Mesendoderm (in vitro differentiated cells): ENCODE data around the gene SPEG.

Experiments used
- DNase-seq: peaks from one replicate; pipeline ENCODE4 v3.0.0; 2013
- H2AK5ac ChIP-seq: 2 replicates; pipeline ENCODE4 v1.6.1; 2013; ENCODE audit warnings: low read length, inconsistent platforms
- H2BK120ac ChIP-seq: 2 replicates; pipeline ENCODE4 v1.6.1; 2013; ENCODE audit warnings: low read depth, mild to moderate bottlenecking, low read length, moderate library complexity, mixed read lengths
- H2BK15ac ChIP-seq: replicated peaks from 2 replicates; pipeline ENCODE4 v1.6.1; 2013; ENCODE audit warnings: low read depth, mild to moderate bottlenecking, moderate library complexity
- H2BK5ac ChIP-seq: 2 replicates; pipeline ENCODE4 v1.6.1; 2013; ENCODE audit warnings: low read length, inconsistent platforms
- H3K18ac ChIP-seq: 2 replicates; pipeline ENCODE4 v1.6.1; 2013; ENCODE audit warnings: mild to moderate bottlenecking, low read length, mixed read lengths
- H3K23ac ChIP-seq: one replicate; pipeline ENCODE4 v1.6.1; 2013; ENCODE audit warnings: low read length
- H3K27ac ChIP-seq: 2 replicates; pipeline ENCODE4 v1.5.1; 2013; ENCODE audit warnings: low read depth, mild to moderate bottlenecking, inconsistent platforms, low read length, moderate library complexity
- H3K27me3 ChIP-seq: 2 replicates; pipeline ENCODE4 v1.6.1; 2013; ENCODE audit warnings: low read length, control low read depth, mild to moderate bottlenecking, inconsistent platforms; ENCODE audit not compliant: insufficient read depth, poor library complexity
- H3K36me3 ChIP-seq: 2 replicates; pipeline ENCODE4 v1.6.1; 2013; ENCODE audit warnings: low read length, inconsistent platforms; ENCODE audit not compliant: control insufficient read depth, insufficient read depth
- H3K4ac ChIP-seq: one replicate; pipeline ENCODE4 v1.6.1; 2013; ENCODE audit warnings: low read depth, mild to moderate bottlenecking, low read length, moderate library complexity
- H3K4me1 ChIP-seq: 2 replicates; pipeline ENCODE4 v1.6.1; 2013; ENCODE audit warnings: low read depth, low read length, inconsistent platforms; ENCODE audit not compliant: control insufficient read depth
- H3K4me2 ChIP-seq: 2 replicates; pipeline ENCODE4 v1.6.1; 2013; ENCODE audit warnings: low read length
- H3K4me3 ChIP-seq: 2 replicates; pipeline ENCODE4 v1.5.1; 2013; ENCODE audit warnings: mild to moderate bottlenecking, low read length
- H3K56ac ChIP-seq: one replicate; pipeline ENCODE4 v1.6.1; 2013; ENCODE audit warnings: low read length
- H3K79me1 ChIP-seq: 2 replicates; pipeline ENCODE4 v1.6.1; 2013; ENCODE audit warnings: low read length, inconsistent platforms
- H3K79me2 ChIP-seq: 2 replicates; pipeline ENCODE4 v1.6.1; 2013; ENCODE audit warnings: mild to moderate bottlenecking, low read length; ENCODE audit not compliant: control insufficient read depth, insufficient read depth
- H3K9ac ChIP-seq: 2 replicates; pipeline ENCODE4 v1.6.1; 2013; ENCODE audit warnings: low read length, inconsistent platforms
- H4K5ac ChIP-seq: one replicate; pipeline ENCODE4 v1.6.1; 2013; ENCODE audit warnings: low read length
- H4K8ac ChIP-seq: one replicate; pipeline ENCODE4 v1.6.1; 2013; ENCODE audit warnings: low read depth, mild to moderate bottlenecking, control low read depth, low read length, moderate library complexity
- WGBS: extraction: QIAGEN DNeasy Blood & Tissue Kit; methylation state at CpG from one replicate; pipeline ENCODE4 v1.1.7; 2013; ENCODE audit warnings: low lambda C conversion rate, missing lambda C conversion rate; ENCODE audit not compliant: insufficient coverage; ENCODE audit errors: extremely low coverage; 5-methylcytosine and 5-hydroxymethylcytosine counted together

Gene SPEG

GRCh38 chr2:219478916-219479315 lies 44.3 kb downstream of the SPEG start:
- Histone ChIP-seq H2BK120ac (no peak overlapping the region), H2BK15ac (no peak overlapping the region), H3K18ac (no peak overlapping the region), H3K4ac (no peak overlapping the region), H3K9ac (no peak overlapping the region), H3K56ac (no peak overlapping the region), H4K5ac (no peak overlapping the region), H3K36me3 (no peaks in the 10 kb centered on the region), H4K8ac (no peak overlapping the region), H3K23ac (no peak overlapping the region), H2BK5ac (no peak overlapping the region), H2AK5ac (no peak overlapping the region), H3K4me1 (no peaks in the 10 kb centered on the region), H3K79me2 (no peaks in the 10 kb centered on the region), H3K79me1 (no peaks in the 10 kb centered on the region), H3K4me2 (no peak overlapping the region), H3K4me3 (no peak overlapping the region), H3K27me3 (peaks cover 4% of the 10 kb centered on the region), H3K27ac (no peak overlapping the region)
- DNase-seq = no peak
- WGBS = no CpG with 5 or more reads among the region's 8 CpGs

- no peak overlapping the region for H3K9ac ChIP-seq
- no peak overlapping the region for H2BK15ac ChIP-seq
- no peaks in the 10 kb centered on the region for H3K79me2 ChIP-seq
- H2AK5ac ChIP-seq = no peak overlapping the region
- WGBS = no CpG with 5 or more reads among the region's 8 CpGs
- no peak overlapping the region for H3K27ac ChIP-seq
- no peak overlapping the region for H4K8ac ChIP-seq
- no peak overlapping the region for H4K5ac ChIP-seq
- H2BK120ac ChIP-seq = no peak overlapping the region
- no peak overlapping the region for H3K18ac ChIP-seq
- no peak overlapping the region for H3K56ac ChIP-seq
- H3K23ac ChIP-seq = no peak overlapping the region
- H3K79me1 ChIP-seq = no peaks in the 10 kb centered on the region
- no peak overlapping the region for H3K4me2 ChIP-seq
- H3K4me1 ChIP-seq = no peaks in the 10 kb centered on the region
- H2BK5ac ChIP-seq = no peak overlapping the region
- H3K36me3 ChIP-seq = no peaks in the 10 kb centered on the region
- no peak overlapping the region for H3K4ac ChIP-seq
- no peak for DNase-seq
- peaks cover 14% of the 10 kb centered on the region for H3K27me3 ChIP-seq
- H3K4me3 ChIP-seq = no peak overlapping the region
Observed at GRCh38 chr2:219480004-219480403, 45.4 kb downstream of the SPEG start.

DNA sequence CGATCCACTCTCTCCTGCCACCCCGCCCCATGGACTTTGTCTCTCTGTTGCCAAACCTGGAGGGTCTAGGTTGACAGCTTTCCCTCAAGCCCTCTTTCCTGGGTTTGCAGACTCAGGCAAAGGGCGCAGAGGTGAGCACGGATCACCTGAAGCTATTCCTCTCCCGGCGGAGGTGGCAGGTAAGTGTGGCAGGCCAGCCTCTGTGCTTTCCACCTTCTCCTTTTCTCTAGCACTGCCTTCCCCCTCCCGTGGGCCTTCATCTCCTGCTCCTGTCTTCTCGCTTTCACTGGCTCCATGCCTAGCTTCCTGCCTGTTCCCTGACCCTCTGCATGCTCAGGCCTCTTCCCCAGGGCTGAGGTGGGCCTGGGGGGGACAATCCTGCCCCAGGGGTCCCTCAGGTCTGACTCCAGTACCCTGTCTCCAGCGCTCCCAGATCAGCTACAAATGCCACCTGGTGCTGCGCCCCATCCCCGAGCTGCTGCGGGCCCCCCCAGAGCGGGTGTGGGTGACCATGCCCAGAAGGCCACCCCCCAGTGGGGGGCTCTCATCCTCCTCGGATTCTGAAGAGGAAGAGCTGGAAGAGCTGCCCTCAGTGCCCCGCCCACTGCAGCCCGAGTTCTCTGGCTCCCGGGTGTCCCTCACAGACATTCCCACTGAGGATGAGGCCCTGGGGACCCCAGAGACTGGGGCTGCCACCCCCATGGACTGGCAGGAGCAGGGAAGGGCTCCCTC lies 48.2 kb downstream of the SPEG start:
- Histone ChIP-seq H3K36me3 (no peaks in the 10 kb centered on the region), H3K27ac (no peak overlapping the region), H3K18ac (no peak overlapping the region), H3K56ac (no peak overlapping the region), H3K4me3 (no peak overlapping the region), H2AK5ac (no peak overlapping the region), H3K4ac (no peak overlapping the region), H3K27me3 (peaks cover 23% of the 10 kb centered on the region), H2BK5ac (no peak overlapping the region), H2BK120ac (no peak overlapping the region), H3K23ac (no peak overlapping the region), H3K4me1 (peaks cover 3% of the 10 kb centered on the region), H3K79me1 (no peaks in the 10 kb centered on the region), H2BK15ac (no peak overlapping the region), H3K9ac (no peak overlapping the region), H4K8ac (no peak overlapping the region), H3K4me2 (no peak overlapping the region), H3K79me2 (no peaks in the 10 kb centered on the region), H4K5ac (no peak overlapping the region)
- no CpG with 5 or more reads among the region's 17 CpGs for WGBS
- no peak for DNase-seq

- no peak for DNase-seq
- Histone ChIP-seq H4K8ac (no peak overlapping the region), H3K79me1 (no peaks in the 10 kb centered on the region), H3K27me3 (peaks cover 23% of the 10 kb centered on the region), H4K5ac (no peak overlapping the region), H3K56ac (peak overlapping the region; percentile 59), H2BK120ac (no peak overlapping the region), H3K4ac (no peak overlapping the region), H3K79me2 (no peaks in the 10 kb centered on the region), H3K4me3 (no peak overlapping the region), H3K4me1 (peaks cover 3% of the 10 kb centered on the region), H3K4me2 (peak overlapping the region; percentile 21), H3K18ac (no peak overlapping the region), H2AK5ac (no peak overlapping the region), H3K23ac (no peak overlapping the region), H3K27ac (no peak overlapping the region), H2BK5ac (no peak overlapping the region), H3K36me3 (no peaks in the 10 kb centered on the region), H2BK15ac (no peak overlapping the region), H3K9ac (peak overlapping the region; percentile 38)
- no CpG with 5 or more reads among the region's 58 CpGs for WGBS
Observed at GRCh38 chr2:219483451-219484342, 49.1 kb downstream of the SPEG start.

DNA sequence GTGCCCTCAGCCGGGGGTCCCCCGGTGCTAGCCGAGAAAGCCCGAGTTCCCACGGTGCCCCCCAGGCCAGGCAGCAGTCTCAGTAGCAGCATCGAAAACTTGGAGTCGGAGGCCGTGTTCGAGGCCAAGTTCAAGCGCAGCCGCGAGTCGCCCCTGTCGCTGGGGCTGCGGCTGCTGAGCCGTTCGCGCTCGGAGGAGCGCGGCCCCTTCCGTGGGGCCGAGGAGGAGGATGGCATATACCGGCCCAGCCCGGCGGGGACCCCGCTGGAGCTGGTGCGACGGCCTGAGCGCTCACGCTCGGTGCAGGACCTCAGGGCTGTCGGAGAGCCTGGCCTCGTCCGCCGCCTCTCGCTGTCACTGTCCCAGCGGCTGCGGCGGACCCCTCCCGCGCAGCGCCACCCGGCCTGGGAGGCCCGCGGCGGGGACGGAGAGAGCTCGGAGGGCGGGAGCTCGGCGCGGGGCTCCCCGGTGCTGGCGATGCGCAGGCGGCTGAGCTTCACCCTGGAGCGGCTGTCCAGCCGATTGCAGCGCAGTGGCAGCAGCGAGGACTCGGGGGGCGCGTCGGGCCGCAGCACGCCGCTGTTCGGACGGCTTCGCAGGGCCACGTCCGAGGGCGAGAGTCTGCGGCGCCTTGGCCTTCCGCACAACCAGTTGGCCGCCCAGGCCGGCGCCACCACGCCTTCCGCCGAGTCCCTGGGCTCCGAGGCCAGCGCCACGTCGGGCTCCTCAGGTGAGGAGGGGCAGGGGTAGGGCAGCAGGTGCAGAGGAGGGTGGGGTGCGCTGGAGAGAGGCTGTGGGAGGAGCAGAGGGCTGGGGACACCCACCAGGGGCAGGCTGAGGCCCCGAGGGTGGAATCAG lies 49.9 kb downstream of the SPEG start:
- Histone ChIP-seq H3K4me3 (no peak overlapping the region), H3K56ac (peak overlapping the region; percentile 59), H3K4me1 (peaks cover 3% of the 10 kb centered on the region), H3K18ac (no peak overlapping the region), H3K79me1 (no peaks in the 10 kb centered on the region), H3K4ac (no peak overlapping the region), H3K23ac (peak overlapping the region; percentile 66), H2BK15ac (no peak overlapping the region), H3K27ac (no peak overlapping the region), H3K36me3 (no peaks in the 10 kb centered on the region), H2AK5ac (no peak overlapping the region), H3K27me3 (peaks cover 23% of the 10 kb centered on the region), H3K9ac (peak overlapping the region; percentile 38), H2BK5ac (no peak overlapping the region), H2BK120ac (no peak overlapping the region), H3K79me2 (no peaks in the 10 kb centered on the region), H4K5ac (no peak overlapping the region), H3K4me2 (peak overlapping the region; percentile 21), H4K8ac (no peak overlapping the region)
- WGBS = no CpG with 5 or more reads among the region's 89 CpGs
- DNase-seq = no peak
